ENCODE measurements around the gene BCL2. TPM values are rescaled to one million over a fixed set of nuclear protein-coding genes. Genes with fewer than 3 reads are reported as not detected.

Gene BCL2
- total RNA-seq, 2 donors from 2014 or later = 13.9 to 16.4 TPM

GRCh38 chr18:63218472-63218871, 101.1 kb downstream of the BCL2 start:
- no peaks in the 10 kb centered on the region for H3K27me3 ChIP-seq
- no peak overlapping the region for H3K27ac ChIP-seq
- DNase-seq = no peak
- TF ChIP-seq CTCF (IDR thresholded peaks at IDR 0.05) = no peak
- H3K36me3 ChIP-seq = no peaks in the 10 kb centered on the region
- H3K4me3 ChIP-seq = no peak overlapping the region
- no peaks in the 10 kb centered on the region for H3K9me3 ChIP-seq
- peaks cover 6% of the 10 kb centered on the region for H3K4me1 ChIP-seq
- no peak overlapping the region for H3K9ac ChIP-seq (ENCODE audit: low read depth in 2 of 2, low read length in 2 of 2)
- intact Hi-C loops (cut with DNase I) = no loop called here

- H3K4me3 ChIP-seq = no peak overlapping the region
- DNase-seq = no peak
- intact Hi-C loops (cut with DNase I) = no loop called here
- no peak overlapping the region for H3K9ac ChIP-seq (ENCODE audit: low read depth in 2 of 2, low read length in 2 of 2)
- H3K36me3 ChIP-seq = no peaks in the 10 kb centered on the region
- H3K4me1 ChIP-seq = peaks cover 6% of the 10 kb centered on the region
- no peaks in the 10 kb centered on the region for H3K27me3 ChIP-seq
- peak overlapping the region; percentile 61 for H3K27ac ChIP-seq
- no peaks in the 10 kb centered on the region for H3K9me3 ChIP-seq
- no peak for TF ChIP-seq CTCF (IDR thresholded peaks at IDR 0.05)
Measured at GRCh38 chr18:63216516-63217311, 102.9 kb downstream of the BCL2 start.

- Histone ChIP-seq H3K4me3 (no peak overlapping the region), H3K27me3 (no peaks in the 10 kb centered on the region), H3K4me1 (peaks cover 6% of the 10 kb centered on the region), H3K9me3 (no peaks in the 10 kb centered on the region), H3K9ac (ENCODE audit: low read depth in 2 of 2, low read length in 2 of 2) (no peak overlapping the region), H3K27ac (no peak overlapping the region), H3K36me3 (no peaks in the 10 kb centered on the region)
- intact Hi-C loops (cut with DNase I) = no loop called here
- no peak for DNase-seq
- no peak for TF ChIP-seq CTCF (IDR thresholded peaks at IDR 0.05)
Measured at GRCh38 chr18:63213936-63214671, 105.5 kb downstream of the BCL2 start.

- intact Hi-C loops (cut with DNase I) = no loop called here
Measured at GRCh38 chr18:63213331-63213900, 106.2 kb downstream of the BCL2 start.

More at GRCh38 chr18:63213331-63213900, 106.2 kb downstream of the BCL2 start:
- H3K27ac ChIP-seq = no peak overlapping the region
- H3K27me3 ChIP-seq = no peaks in the 10 kb centered on the region
- no peak for DNase-seq
- TF ChIP-seq CTCF (IDR thresholded peaks at IDR 0.05) = no peak
- no peak overlapping the region for H3K9ac ChIP-seq (ENCODE audit: low read depth in 2 of 2, low read length in 2 of 2)
- H3K4me3 ChIP-seq = no peak overlapping the region
- no peaks in the 10 kb centered on the region for H3K9me3 ChIP-seq
- no peaks in the 10 kb centered on the region for H3K36me3 ChIP-seq
- H3K4me1 ChIP-seq = peaks cover 6% of the 10 kb centered on the region

All from colonic mucosa (tissue), 4 donors.